GM19238 (cell line): ENCODE measurements around the gene SERPINA6.
"Not testable (repeated sequence)": the region's sequence is repeated elsewhere in the genome, so short reads cannot be mapped to it uniquely, and the experiment has no call there.

Experiments
- DNase-seq: peaks from one replicate; pipeline ENCODE4 v3.0.0; 2011; ENCODE audit warnings: low spot score; ENCODE audit not compliant: insufficient read length

The SERPINA6 gene

DNA sequence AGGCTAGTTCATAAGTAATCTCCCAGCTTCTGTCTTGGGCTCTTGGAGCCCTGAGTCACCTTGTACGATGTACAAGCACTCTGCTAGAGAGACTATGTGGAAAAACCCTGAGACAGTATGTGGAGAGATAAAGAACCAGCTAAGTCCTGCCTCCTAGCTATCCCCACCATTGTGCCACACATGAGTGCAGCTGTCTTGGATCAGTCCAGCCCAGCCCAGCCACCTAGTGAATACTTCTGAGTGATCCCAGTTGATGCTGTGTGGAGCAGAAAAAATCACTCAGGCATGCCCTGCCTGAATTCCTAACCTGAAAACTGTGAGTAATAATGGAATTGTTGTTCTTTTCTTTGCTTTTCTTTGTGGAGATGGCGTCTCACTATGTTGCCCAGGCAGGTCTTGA lies 5.1 kb upstream of the SERPINA6 start:
- no peak for DNase-seq

DNA sequence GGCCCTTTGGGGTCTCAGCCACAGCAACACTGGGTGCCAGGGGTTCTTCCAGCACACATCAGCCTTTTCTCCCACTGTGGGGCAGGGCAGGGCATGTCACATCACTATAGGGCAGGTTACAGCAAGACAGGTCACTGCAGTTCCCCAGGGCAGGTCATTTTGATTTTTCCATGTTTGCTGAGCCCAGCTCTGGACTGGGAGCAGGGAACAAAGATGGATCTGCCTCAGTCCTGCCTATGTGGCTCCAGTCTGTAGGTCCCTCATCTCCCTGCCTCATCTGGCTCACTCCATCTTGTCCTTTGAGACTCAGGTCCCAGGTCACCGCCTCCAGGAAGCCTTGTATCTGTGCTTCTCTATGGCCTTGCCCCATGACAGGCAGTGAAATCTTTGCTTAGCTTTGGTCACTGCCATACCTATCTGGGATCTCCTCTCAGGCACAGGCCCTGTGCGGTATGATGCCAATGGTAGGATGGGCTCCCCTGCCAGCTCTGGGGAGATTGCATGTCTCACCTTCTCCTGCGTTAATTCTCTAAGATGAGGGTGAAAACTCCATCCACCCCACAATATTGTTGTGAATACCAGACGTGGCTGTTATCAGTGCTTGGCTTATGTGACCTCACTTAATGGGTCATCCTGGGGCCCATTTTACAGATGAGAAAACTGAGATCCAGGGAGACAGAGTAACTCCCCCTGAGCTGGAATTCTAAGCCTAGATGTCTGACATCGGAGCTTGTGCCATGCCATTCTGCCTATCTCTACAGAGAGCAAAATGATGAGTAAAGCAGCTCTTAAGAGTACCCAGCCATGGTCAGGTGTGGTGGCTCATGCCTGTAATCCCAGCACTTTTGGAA lies 1.5 kb downstream of the SERPINA6 start:
- DNase-seq: no peak

DNA sequence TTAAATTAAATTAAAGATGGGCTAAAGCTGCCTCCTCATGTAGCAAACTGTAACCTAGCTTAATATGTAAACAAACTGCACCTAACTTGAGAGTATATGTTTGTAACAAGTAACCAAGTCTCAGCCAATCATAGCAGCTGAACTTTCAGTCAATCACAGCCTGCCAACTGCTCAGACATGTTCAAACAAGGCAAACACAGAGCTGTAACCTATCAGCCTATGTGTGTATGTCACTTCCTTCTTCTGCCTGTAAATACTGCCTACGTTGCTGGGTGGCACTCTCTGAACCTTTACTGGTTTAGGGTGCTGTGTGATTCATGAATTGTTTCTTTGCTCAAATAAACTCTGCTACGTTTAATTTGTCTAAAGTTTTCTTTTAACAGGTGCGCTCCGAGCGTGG lies 2.9 kb downstream of the SERPINA6 start:
- DNase-seq: no peak

DNA sequence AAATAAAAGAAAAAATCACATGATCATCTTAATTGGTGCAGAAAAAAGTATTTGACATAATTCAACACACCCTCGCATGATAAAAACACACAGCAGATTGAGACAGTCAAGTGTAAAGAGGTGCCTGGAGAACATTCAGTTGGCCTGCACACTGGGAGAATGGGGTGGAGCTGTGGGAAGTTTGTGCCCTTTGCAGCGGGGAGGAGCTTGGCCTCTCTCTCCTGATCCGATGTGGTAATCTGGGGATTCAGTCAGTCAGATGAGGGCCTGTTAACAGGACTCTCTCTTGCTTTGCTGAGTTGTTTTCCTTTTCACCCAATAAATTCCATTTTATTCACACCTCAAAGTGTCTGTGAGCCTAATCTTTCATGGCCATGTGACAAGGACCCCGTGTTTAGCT lies 5.9 kb downstream of the SERPINA6 start:
- no peak for DNase-seq

DNA sequence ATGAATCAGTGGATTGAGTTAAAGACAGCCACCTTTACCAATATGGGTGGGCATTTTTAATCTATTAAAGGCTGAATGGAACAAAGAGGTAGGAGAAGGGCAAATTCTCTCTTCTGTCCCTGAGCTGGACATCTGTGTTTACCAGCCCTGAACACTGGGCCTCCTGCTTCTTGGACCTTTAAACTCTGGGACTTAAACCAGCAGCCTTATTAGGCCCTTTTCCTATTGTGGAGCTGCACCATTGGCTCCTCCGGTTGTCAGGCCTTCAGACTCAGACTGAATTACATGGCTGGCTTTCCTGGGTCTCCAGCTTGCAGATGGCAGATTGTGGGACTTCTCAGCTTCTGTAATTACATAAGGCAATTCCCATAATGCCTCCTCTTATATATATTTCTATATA lies 6.4 kb downstream of the SERPINA6 start:
- no peak for DNase-seq

DNA sequence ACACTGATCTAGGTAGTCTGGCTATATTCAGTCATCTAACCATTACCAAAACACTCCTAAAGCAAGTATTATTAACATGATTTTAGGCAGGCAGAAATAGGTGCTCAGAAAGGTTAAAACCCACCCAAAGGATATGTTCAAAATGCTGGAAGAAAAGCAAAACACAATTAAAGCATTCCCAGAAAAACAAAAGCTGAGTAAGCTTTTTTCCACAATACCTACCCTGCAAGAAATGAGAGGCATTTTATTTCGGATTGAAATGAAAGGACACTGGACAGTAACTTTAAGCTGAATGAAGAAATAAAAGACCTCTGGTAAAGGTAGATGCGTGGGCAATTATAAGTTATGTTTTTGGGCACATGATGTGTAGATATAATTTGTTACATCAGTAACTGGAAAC lies 8.2 kb downstream of the SERPINA6 start:
- DNase-seq: no peak

DNA sequence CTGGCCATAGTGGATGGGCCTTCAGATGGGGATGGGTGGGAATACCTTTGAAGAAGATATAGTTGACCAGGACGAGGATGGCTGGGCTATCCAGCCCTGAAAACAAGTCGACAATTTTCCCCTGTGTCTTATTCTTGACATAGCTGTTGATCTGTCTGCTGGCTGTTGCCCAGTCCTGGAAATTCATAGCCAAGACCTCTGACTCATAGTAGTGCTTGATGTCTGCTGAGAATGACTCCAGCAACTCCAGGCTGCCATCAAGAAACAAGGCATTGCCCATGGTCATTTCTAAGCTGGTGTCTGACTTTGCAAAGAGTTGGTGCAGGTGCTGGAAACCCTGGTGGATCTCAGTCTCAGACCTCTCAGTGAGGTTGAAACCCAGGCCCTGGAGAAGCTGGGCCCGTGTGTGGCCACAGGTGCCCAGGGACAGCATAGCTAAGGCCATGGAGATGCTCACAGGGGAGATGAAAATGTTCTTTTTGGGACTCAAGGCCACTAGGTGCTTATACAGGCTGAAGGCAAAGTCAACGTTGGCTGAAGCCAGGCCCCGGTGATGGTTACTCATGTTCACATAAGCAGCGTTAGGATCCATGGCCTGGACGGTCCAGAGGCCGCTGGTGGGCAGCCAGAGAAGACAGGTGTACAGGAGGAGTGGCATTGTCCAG lies 9.0 kb downstream of the SERPINA6 start:
- no peak for DNase-seq

DNA sequence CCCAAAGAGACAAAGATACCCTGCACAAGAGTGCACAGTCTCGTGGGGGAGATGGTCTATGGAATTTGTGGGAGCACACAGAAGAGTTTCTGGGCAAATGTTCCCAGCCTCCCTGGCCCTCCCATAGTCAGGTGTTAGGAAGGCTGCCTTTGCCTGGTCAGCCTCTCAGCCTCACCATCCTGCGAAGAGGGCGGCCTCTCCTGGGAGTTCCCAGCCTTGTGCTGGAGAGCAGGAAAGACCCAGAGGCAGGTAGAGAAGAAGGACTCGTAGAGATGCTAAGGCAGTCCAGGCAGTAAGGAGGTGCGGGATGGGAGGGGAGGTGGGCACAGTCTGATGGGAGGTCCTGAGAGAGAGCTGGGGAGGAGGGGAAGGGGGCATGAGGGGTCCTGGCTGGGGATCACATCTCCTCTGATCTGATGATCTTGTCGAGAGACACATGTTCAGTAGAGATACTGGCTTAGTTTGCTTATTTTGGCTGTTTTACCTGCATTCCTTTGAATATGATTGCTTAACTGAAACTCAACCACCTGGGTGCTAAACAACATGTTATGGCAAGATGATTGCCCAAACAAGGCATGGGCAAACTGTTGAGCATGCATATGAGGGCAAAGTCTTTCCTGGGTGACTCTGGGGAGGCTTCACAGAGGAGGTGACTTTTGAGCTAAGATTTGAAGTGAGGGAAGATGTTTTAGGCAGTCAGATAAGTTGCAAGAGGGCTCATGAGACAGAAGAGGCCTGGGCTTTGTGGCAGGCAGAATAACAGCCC lies 10.5 kb downstream of the SERPINA6 start:
- no peak for DNase-seq

DNA sequence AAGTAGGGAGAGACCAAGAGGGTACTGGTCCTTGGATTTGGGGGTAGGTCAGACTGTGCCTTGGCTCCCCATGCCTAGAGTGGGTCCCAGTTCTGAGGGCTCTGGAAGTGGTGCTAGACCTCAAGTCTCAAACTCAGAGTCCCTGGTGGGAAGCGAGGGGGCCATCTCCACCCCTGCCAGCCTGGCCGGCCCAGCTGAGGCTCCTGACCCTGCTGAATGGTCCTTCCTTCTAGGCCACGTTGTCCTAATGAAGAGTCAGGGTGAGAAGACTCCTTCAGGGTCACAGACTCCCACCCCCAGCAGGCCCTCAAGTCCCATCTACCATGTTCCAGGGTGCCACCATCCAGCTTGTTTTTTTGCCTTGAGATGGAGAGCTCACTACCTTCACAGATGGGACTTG lies 12.9 kb downstream of the SERPINA6 start:
- no peak for DNase-seq

DNA sequence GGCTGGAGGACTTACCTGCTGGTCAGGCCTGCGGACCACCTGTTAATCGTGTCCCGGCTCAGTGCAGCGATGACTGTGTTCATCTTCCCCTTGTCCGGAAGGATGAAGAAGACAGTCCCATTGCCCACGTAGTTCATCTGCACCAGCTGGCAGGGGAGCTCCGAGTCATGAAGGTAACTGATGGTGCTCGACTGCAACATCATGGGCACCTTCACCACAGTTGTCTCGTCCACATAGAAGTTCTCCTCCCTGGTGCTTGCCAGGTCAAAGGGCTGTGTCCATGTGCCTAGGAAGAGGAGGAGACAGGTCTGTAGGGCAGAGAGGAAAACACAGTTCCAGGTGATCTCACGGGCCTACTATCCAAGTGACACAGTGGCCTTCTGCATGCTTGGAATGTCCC lies 13.4 kb downstream of the SERPINA6 start:
- no peak for DNase-seq

DNA sequence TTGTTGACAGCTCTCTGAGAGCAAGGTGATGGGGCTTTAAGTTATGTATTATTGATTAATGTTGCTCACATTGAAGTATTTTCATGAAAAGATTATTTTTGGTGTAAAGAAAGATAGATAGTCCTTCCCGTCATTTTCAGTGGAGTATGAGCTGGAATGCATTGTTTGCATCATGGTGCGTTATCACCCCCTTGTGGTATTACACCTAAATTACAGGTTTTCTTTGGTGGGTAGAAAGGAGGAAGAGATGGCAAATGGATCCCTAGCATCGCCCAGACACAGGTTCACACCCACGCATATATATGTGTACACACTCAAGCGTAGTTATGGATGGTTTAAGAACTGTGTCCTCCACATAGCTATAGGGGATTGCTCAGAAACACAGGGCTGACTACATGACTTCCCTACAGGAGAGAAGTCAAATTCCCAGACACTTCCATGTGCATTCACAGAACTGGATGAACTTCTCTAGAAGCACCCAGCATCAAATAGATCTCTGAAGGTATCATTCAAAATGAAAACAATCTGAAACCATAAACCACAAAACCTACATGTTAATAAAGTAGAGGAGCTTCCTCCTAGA lies 15.6 kb downstream of the SERPINA6 start:
- no peak for DNase-seq

DNA sequence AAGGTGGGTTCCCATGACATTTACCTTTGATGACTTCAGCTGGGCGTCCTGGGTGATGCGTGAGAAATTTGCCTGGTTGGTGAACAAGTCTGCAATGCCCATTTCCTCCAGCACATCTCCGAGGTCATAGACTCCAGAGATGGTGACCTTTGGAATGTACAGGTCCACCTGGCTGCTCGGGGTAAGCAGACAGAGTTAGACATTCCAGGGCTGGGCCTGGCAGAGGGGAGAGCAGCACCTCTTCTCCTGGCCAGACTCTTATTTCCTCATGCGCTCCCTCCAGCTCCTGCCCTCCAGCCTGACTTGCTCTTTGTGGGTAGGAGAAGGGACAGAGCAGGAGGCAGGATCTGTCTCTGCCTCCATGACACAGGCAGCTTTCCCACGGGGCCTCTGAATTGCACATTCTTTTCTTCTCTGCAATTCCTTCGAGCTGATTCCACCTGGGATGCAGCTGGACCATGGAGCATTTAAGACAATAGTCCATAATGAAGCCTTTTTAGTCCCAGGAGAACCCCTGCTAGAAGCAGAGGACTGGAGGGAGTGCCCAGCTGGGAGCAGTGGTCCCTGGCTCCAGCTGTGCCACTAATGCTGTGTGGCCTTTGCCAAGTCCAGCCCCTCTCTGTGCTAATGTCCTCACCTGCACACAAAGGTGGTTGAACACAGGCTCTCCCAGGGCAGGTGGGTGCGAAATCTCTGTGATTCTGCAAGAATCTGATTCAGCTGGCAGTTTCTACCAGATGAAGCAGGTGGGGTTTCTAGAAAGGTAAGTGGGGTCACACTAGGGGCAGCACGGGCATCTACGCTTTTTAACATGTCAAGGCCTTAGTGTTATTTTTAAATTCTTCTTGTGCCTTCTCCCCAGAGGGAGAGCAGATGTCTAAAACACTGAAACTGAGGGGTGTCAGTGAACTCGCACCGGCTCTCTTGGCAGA lies 16.8 kb downstream of the SERPINA6 start:
- no peak for DNase-seq

DNA sequence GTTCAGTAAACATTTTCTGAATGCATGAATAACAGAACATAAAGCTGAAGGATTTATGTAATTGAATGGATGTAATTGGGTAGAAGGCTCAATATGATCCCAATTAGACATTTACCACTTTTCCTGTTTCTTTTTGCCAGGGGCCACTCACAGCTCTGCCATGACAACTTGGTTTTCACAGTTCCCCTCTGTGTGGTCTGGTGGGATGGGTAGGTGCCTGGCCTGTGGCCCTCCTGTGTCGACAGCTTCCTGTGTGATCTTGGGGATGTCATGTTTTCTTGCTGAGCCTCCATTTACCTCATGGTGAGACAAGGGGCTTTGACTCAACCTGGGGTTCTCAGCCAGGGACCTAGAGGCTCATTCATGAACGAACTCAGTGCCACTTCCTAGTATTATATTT lies 17.5 kb downstream of the SERPINA6 start:
- DNase-seq: no peak

DNA sequence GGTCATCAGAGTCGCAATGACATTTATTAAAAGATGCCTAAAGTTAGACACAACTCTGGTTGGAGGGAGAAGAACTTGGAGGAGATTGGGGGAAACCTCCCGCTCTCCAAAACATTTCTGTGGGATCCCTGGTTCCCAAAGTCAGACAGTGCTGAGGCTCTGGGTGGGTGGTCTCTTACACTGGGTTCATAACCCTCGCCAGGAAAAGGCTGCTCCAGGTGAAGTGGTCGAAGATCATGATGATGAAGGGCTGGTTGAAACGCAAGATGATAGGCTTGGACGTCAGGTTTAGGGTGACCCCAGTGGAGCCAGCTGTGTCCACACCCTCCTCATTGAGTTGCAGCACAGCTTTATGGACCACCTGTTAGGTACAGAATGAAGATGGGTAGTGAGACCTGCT lies 18.9 kb downstream of the SERPINA6 start:
- no peak for DNase-seq

DNA sequence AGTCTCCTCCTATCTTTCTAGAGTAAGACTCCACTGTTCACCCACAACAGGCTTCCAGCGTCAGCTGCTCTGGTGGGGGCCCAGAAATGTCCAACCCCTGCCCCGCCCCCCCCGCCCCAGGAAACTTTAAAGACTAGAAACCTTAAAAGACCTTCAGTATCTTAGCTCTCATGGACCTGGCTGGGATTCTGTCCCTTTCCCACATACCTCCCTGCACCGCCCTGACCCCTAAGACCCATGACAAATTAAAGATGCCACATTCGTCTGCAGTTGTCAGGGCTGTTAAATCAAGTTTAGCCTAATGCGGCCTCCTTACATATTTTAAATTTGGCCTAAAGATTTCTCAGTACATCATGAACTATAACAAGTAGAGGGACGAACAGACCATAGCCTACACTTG lies 20.0 kb downstream of the SERPINA6 start:
- DNase-seq: no peak

DNA sequence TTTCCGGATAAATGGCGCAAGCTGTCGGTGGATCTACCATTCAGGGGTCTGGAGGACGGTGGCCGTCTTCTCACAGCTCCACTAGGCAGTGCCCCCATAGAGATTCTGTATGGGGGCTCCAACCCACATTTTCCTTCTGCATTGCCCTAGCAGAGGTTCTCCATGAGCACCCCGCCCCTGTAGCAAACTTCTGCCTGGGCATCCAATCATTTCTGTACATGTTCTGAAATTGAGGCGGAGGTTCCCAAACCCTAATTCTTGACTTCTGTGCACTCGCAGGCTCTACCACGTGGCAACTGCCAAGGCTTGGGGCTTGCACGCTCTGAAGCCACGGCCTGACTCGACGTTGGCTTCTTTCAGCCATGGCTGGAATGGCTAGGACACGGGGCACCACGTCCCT lies 25.0 kb downstream of the SERPINA6 start:
- no peak for DNase-seq

DNA sequence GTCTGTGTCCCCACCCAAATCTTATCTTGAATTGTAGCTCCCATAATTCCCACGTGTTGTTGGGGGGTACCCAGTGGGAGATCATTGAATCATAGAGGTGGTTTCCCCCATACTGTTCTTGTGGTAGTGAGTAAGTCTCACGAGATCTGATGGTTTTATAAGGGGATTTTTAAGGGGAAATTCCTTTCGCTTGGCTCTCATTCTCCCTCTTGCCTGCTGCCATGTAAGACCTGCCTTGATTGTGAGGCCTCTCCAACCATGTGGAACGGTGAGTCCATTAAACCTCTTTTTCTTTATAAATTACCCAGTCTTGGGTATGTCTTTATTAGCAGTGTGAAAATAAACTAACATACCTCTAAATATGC lies 27.0 kb downstream of the SERPINA6 start:
- DNase-seq: not testable (repeated sequence)

DNA sequence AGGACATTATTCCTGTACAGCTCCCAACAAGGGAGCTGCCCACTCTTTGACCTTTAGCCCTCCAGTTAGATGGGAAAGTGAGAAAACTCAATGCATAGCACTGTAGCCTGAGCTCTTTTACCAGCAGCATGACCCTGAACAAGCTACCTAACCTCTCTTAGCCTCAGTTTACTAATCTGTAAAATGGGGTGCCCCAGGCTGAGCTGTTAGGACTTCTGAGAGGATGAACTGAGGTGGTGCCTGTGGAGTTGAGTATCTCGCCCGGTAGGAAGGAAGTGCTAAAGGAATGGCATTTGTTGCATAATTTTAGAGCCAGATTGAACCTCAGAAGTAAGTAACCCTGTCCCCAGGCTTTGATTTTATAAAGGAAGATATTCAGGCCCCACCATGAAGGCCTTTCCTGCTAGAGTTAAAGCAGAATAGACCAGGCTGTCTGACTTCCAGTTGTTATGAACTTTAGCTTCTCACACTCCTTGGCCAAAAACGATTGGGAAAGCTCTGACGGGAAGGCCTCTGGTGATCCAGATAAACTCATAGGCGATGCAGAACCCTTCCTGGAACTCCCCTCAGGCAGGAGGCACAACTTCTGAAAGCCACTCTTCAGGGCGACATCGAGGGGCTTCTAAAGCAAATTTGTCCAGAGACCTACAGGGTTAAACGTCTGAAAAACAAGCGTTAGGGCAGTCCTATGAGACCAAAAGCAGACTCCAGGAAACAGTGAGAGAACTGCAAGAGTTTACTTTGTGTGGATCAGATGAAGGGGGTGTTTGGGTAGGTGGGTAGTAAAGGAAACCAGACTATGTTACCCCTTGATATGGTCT lies 27.6 kb downstream of the SERPINA6 start:
- no peak for DNase-seq

DNA sequence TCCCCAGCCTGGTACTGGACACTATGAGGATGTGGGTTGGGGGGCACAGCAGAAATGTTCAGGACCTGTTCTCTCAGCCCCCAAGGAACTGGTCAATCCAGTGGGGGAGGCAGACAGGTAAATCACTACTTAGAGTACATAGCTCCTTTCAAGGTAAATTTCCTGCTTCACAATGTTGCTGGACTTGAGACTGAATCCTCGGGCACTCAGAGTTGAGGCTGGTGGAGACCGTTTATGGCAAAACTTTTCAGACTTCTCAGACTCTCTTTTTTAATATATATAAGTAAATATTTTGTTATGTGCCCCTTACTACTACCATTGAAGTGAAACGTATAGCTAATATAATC lies 29.6 kb downstream of the SERPINA6 start:
- no peak for DNase-seq
